ENCODE measurements around the gene ASCL5. TPM values are rescaled to one million over a fixed set of nuclear protein-coding genes. Genes with fewer than 3 reads are reported as not detected.

ASCL5 gene
- total RNA-seq, 1 donor from 2014 or later = not detected

GRCh38 chr1:201147396-201148015 lies 20.5 kb upstream of the ASCL5 start:
- Histone ChIP-seq H3K4me1 (peaks cover under 1% of the 10 kb centered on the region), H3K36me3 (peaks cover 87% of the 10 kb centered on the region), H3K4me3 (no peak overlapping the region), H3K27me3 (ENCODE audit: low read depth) (no peaks in the 10 kb centered on the region), H3K9me3 (no peaks in the 10 kb centered on the region), H3K27ac (no peak overlapping the region)
- DNase-seq (no peak), ATAC-seq (no peak)
- TF ChIP-seq, protein P1, sequence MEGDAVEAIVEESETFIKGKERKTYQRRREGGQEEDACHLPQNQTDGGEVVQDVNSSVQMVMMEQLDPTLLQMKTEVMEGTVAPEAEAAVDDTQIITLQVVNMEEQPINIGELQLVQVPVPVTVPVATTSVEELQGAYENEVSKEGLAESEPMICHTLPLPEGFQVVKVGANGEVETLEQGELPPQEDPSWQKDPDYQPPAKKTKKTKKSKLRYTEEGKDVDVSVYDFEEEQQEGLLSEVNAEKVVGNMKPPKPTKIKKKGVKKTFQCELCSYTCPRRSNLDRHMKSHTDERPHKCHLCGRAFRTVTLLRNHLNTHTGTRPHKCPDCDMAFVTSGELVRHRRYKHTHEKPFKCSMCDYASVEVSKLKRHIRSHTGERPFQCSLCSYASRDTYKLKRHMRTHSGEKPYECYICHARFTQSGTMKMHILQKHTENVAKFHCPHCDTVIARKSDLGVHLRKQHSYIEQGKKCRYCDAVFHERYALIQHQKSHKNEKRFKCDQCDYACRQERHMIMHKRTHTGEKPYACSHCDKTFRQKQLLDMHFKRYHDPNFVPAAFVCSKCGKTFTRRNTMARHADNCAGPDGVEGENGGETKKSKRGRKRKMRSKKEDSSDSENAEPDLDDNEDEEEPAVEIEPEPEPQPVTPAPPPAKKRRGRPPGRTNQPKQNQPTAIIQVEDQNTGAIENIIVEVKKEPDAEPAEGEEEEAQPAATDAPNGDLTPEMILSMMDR (IDR thresholded peaks at IDR 0.05) = no peak
- intact Hi-C loops (cut with DNase I) = no loop called here

DNA sequence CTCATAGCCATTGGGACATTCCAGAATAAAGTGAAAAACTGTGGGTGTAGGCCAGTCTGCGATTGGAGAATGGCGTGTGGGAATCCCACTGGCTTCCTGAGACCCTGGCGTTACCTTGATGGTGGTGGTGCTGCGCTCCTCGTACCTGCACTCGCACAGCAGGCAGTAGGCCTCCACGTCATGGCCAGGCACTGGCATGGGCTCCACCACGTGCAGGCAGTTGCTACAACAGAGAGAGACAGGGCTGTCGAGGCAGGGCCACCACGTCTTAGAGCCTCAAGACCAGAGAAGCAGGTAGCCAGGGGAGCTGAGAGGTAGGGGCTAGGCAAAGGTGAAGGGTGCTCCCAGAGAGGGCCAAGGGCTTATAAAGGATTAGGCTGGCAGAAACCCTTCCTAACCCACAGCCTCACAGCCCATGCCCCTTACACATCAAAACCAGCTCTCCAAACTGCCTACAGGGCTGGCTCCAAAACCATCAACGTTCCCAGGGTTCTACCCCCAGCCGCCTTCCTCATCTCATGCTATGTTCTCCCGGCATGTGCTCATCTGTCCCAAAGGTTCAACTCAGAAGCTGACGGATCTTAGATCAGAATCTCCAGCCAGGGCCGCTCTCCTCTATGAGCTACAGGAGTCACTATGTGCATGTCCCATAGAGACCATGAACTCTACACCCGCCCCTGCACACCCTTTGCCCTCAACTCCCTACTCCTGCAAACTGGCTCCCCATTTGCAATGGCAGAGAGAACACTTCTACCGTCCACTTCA lies 19.8 kb upstream of the ASCL5 start:
- no peak for ATAC-seq
- no peak for DNase-seq
- Histone ChIP-seq H3K36me3 (peaks cover 92% of the 10 kb centered on the region), H3K27me3 (ENCODE audit: low read depth) (no peaks in the 10 kb centered on the region), H3K9me3 (no peaks in the 10 kb centered on the region), H3K27ac (no peak overlapping the region), H3K4me1 (no peaks in the 10 kb centered on the region), H3K4me3 (no peak overlapping the region)
- TF ChIP-seq, protein P1 (IDR thresholded peaks at IDR 0.05) = no peak
- intact Hi-C loops (cut with DNase I) = no loop called here

DNA sequence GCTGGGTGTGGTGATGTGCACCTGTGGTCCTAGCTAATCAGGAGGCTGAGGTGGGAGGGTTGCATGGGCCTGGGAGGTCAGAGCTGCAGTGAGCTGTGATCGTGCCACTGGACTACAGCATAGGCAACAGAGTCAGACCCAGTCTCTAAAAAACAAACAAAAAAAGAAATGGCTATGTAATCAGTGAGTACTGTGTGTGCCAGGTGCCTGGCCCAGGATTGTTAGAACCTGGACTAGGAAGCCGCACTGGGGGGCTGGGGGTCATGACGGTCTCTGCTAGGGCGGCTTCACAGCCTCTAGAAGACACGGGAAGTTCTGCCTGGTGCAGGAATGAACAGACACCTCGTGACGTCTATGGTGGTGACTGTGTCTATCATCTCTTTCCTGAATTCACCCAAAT lies 18.8 kb upstream of the ASCL5 start:
- H3K4me3 ChIP-seq = no peak overlapping the region
- H3K27ac ChIP-seq = no peak overlapping the region
- H3K27me3 ChIP-seq (ENCODE audit: low read depth) = no peaks in the 10 kb centered on the region
- H3K36me3 ChIP-seq = peaks cover 92% of the 10 kb centered on the region
- TF ChIP-seq, protein P1 (IDR thresholded peaks at IDR 0.05) = no peak
- DNase-seq (no peak), ATAC-seq (no peak)
- intact Hi-C loops (cut with DNase I) = no loop called here
- no peaks in the 10 kb centered on the region for H3K9me3 ChIP-seq
- H3K4me1 ChIP-seq = no peaks in the 10 kb centered on the region

- DNase-seq (no peak), ATAC-seq (no peak)
- H3K4me1 ChIP-seq = no peaks in the 10 kb centered on the region
- no peaks in the 10 kb centered on the region for H3K9me3 ChIP-seq
- H3K27ac ChIP-seq = no peak overlapping the region
- H3K4me3 ChIP-seq = no peak overlapping the region
- TF ChIP-seq, protein P1 (IDR thresholded peaks at IDR 0.05) = no peak
- intact Hi-C loops (cut with DNase I) = no loop called here
- no peaks in the 10 kb centered on the region for H3K27me3 ChIP-seq (ENCODE audit: low read depth)
- H3K36me3 ChIP-seq = peaks cover 92% of the 10 kb centered on the region
Measured at GRCh38 chr1:201145132-201145531, 18.1 kb upstream of the ASCL5 start.

- Histone ChIP-seq H3K27me3 (ENCODE audit: low read depth) (no peaks in the 10 kb centered on the region), H3K27ac (no peak overlapping the region), H3K4me1 (no peaks in the 10 kb centered on the region), H3K9me3 (no peaks in the 10 kb centered on the region), H3K4me3 (no peak overlapping the region), H3K36me3 (peaks cover 92% of the 10 kb centered on the region)
- no peak for ATAC-seq
- intact Hi-C loops (cut with DNase I) = no loop called here
- TF ChIP-seq, protein P1 (IDR thresholded peaks at IDR 0.05) = no peak
- DNase-seq = no peak
Measured at GRCh38 chr1:201144701-201145100, 17.7 kb upstream of the ASCL5 start.
